SW 1271 (cell line): ENCODE measurements around the gene DDIT4.

Experiments
- DNase-seq, 2 experiments: peaks; one replicate each; lab custom pipeline; 2025; lab: John Stamatoyannopoulos, UW

The DDIT4 gene

DNA sequence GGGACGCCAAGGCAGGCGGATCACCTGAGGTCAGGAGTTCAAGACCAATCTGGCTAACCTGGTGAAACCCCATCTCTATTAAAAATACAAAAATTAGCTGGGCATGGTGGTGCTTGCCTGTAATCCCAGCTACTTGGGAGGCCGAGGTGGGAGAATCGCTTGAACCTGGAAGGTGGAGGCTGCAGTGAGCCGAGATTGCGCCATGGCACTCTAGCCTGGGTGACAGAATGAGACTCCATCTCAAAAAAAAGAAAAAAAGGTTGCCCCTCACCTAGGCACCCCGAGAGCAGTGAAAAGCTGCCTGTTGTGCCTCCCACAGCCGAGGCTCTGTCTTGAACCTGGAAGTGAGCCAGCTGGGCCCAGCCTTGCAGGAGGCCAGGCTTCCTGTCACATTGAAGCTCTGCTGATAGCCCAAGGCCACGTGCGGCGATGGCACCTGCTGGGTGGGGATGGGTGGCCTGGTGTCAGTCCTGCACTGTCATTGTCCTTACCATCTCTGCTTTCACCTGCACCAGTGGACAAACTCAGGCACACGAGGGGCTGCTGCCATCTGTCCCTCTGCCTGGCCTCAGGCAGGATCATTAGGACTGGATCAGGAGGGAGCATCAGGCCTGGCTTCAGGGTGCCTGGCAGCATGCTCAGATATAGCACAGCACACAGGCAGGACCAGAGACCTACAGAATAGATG is 43.2 kb downstream of the DDIT4 start:
- DNase-seq: no peak

GRCh38 chr10:72318418-72319262 is 44.9 kb downstream of the DDIT4 start:
- DNase-seq: no peak

DNA sequence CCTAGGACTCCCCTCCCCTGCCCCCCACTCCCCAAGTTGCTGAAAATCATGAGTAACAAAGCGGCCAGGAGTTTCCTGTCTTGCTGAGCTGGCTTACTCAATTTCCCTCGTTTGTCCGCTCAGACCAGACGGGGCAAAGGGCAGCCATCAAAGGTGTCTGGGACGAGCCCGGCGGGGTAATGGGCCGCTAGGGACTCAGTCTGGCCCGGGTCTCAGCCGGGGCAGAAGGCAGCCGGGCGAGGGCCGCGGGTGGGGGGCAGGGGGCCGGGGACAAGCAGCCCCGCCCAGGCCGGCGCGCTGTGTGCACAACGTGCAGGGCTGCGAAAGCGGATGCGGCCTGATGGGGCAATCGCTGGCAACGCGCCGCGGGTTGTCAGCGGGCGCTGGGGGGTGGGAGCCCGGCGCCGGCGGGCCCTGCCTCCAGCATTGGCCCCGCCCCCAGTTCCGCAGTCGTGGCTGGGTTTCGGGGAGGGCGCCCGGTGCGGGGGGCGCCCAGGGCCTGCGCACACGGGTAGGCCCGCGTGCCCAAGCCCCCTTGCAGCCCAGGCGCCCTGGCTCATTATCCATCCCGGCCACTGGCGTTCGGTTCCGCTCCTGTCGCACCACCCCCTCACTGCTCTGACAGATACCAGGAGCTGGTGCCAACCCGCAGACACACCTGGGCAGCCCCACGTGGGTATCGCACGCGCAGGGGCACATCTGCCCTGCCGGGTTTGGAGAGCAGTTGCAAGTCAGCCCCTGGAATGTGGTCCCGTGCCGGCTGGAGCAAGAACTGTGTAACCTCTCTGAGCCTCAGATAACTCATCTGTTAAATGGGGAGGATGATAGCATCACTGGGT is 45.9 kb downstream of the DDIT4 start:
- peak in 1 of 2 experiments; percentile 66 for DNase-seq

DNA sequence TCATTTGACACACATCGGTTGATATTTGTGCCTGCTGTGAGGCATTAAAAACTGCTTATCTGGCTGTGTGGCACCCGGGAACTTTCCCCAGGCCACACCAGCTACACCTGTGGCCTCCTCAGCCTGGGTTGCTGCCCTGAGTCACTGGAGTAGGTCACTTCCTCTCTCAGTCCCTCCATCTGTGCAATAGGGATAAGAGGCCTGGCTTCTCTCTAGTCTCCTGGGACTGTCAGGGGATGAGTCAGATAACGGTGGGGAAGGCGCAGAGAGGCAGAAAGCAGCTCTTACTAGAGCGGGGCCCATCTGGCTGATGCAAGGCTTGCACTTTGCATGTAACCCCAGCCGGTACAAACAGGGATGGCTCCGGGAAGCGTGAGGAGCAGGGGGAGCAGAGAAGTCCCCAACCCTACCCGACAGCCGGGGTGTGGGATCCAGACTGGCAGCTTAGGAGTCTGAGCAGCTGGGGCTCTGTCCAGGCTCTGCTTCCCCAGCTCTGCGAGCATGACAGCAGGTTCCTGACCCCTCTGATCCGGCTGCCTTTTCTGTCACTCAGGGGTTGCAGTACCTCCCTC is 47.0 kb downstream of the DDIT4 start:
- peak; percentile 83 to 92 for DNase-seq

DNA sequence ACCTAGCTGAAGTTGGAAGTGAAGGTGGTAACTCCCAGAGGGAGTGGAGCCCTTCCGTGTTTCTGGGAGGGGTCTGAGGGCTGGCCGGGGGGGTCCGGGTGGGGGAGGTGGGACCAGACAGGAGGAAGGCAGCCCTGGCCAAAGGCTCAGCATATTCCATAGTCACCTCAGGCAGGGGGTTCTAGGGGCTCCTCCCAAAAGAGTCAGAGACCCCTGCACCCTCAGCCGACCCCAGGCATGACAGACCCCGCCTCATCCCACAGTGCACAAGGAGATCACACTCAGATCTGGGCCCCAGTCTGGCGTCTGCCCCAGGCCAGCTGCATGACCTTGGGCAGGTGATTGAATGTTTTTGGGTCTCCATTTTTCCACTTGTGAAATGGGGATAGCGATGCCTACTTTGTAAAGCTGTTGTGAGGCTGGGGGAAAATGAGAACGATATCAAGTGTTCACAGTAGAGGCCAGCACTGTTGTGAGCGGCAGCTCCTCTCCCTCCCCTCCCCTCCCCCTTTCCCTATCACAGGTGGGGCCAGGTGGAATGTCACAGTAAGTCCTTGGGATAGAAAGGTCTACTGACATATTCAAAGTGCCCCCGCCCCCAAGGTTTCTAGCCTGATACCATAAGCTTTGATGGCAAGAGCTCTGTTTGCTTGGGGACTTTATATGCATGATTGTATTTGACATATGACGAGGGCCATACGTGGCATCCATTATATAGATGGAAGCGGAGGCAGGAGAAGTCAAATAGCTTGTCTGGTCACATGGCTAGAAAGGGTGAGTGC is 47.7 kb downstream of the DDIT4 start:
- DNase-seq: no peak

DNA sequence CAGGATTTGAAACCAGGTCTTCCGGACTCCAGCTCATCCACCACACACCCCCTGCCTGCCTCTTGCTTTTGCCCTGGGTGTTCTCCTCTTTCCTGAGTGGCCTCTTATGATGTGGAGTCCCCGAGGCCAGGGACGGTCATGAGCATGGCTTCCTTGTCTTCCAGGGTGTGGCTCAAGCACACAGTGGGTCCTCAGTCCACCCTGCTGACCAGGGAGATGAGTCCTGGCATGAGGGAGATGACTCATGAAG is 48.2 kb downstream of the DDIT4 start:
- DNase-seq: no peak

DNA sequence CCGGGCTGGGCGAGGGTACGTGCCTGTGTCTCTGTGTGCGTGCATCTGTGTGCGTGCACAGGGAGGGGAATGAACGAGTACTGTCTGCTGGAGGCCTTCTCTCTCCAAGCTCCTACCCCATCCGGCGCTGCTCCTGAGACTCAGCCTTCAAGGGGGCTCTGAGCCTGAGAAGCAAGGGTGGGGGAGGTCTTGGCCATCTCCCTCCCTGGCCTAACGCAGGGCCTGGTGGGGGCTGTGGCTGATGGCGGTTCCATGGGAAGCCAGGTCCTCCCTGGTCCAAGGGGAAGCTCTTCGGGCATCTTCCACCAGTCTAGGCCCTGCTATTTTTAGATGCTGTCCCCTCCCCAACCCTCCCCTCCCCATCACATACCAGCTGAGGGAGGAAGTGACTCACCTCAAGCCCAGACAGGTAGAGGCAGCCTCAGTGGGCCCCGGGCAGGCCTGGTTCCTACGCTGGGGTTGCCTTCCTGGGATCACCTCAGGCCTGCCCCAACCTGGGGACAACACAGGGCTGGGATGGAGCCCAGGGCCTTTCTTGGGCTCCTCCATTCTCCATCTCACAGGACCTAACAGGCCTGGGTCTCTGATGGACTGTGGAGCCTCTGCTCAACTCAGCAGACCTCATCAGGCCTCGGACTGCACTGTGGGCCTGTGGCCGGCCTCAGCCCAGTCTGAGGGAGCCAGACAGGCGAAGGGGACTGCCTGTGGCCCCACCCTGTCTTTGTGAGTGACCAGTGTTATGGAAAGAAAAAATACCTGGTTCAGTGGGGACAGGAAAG is 48.7 kb downstream of the DDIT4 start:
- no peak for DNase-seq

- DNase-seq: no peak
Measured at GRCh38 chr10:72323108-72323749, 49.5 kb downstream of the DDIT4 start.

GRCh38 chr10:72323771-72324191 is 50.1 kb downstream of the DDIT4 start:
- DNase-seq: no peak
